OCI-LY3 (cell line): Measurements from ENCODE around the gene IAH1.

Source experiments
- EZH2phosphoT487 ChIP-seq: fragments of 200-600 bp; shearing (Covaris generic); IDR thresholded peaks from 2 replicates; pipeline ENCODE4 v1.6.1; 2018; ENCODE audit warnings: antibody characterized with exemption, mixed run types, low read depth
- TF ChIP-seq, protein P1 (sequence below): fragments of 200-600, 300-600 bp; sonication (generic); IDR thresholded peaks from 2 replicates; pipeline ENCODE4 v1.5.1; 2014; ENCODE audit warnings: antibody characterized with exemption, low read length, low read depth

DNA sequence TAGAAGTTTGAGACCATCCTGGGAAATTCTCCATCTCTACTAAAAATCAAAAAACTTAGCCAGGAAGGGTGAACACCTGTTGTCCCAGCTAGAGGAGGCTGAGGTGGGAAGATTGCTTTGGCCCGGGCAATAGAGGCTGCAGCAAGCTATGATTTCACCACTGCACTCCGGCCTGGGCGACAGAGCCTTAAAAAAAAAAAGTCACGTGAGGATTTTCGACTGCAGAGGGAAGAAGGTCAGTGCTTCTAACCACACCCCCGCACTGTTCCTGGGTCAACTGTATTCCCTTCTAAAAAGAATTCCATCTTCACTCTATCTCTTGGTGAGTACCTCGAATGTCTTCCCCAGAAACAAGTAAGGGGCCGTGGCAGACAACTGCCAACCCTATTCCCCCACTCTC lies 49.9 kb downstream of the IAH1 start:
- TF ChIP-seq, protein P1, sequence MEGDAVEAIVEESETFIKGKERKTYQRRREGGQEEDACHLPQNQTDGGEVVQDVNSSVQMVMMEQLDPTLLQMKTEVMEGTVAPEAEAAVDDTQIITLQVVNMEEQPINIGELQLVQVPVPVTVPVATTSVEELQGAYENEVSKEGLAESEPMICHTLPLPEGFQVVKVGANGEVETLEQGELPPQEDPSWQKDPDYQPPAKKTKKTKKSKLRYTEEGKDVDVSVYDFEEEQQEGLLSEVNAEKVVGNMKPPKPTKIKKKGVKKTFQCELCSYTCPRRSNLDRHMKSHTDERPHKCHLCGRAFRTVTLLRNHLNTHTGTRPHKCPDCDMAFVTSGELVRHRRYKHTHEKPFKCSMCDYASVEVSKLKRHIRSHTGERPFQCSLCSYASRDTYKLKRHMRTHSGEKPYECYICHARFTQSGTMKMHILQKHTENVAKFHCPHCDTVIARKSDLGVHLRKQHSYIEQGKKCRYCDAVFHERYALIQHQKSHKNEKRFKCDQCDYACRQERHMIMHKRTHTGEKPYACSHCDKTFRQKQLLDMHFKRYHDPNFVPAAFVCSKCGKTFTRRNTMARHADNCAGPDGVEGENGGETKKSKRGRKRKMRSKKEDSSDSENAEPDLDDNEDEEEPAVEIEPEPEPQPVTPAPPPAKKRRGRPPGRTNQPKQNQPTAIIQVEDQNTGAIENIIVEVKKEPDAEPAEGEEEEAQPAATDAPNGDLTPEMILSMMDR = no peak
- no peak for TF ChIP-seq EZH2phosphoT487
